Stimulated activated CD4-positive, alpha-beta T cell treated with anti-CD3 and anti-CD28 coated beads, Interleukin-2, amount 100 ng/mL, for 4 hours (primary cell): ENCODE data around the gene TOR1AIP2.

Source experiments
- DNase-seq: peaks from one replicate; pipeline ENCODE4 v3.0.0-alpha.2; 2020; ENCODE audit warnings: low read depth

The TOR1AIP2 gene

DNA sequence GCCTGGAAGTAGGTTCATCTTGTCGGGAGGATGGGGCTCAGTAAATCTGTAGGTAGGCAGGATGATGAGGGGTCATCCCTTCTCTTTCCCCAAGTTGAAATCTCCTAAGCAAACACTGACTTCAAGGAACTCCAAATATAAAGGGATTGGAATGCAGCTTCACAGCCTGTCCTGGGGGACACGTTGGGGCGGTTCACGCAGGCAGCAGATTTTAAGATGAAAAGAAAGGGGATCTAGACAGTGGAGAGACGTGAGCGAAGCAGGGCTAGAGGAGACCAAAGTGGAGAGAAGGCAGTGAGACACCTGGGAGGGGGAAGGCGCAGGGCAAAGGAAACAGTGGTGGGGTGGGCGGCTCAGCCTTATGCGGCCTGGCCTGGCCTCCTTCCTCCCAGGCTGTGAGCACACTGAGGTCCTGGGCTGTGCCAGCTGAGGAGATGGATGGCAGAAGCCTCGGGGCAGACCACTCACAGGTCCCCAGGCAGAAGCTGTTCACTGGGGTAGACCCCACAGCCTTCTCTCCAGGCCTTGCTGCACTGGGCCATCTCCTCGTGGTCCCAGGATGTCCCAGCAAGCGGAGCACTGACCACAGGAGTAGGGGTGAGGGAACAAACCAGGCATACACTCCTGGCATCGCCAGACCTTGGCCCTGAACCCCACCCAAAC lies 51.7 kb downstream of the TOR1AIP2 start:
- no peak for DNase-seq

DNA sequence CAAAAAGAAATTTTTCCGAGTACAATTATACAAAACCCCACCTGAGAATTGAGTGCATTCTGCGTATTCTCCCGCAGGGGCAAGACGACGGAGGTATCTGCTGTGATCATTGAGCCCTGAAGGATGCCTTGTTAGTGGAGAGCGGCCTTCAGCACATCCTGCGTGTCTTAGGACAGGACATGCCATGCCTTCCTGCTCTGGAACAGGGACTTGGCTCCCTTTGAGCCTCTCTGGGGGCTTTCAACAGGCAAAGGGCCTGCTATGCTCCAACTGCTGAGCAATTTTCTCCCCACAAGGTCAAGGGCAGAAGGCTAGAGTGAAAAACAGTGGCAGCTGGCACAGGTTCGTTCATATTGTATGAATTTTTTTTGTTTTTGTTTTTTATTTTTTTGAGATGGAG lies 52.4 kb downstream of the TOR1AIP2 start:
- no peak for DNase-seq

DNA sequence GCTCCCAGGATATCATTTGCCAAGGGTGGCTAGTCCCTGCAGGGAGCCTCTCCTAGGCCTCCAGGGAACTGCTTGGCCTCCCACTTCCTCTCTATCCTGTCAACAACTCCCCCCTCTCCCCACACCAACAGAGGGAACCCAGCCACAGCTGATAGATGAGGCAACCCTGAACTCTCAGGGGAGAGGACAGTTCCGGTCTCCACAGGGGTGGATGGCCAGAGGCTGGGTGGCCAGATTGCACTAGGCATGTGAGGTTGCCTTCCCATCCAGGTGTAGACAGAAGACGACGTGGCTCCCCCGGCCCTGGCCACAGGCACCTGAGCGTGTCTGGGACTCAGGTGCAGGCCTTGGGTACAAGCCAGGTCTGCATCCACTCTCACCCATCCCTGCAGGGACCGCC lies 53.3 kb downstream of the TOR1AIP2 start:
- no peak for DNase-seq

- no peak for DNase-seq
Observed at GRCh38 chr1:179823693-179824092, 53.9 kb downstream of the TOR1AIP2 start.

GRCh38 chr1:179822065-179822464 lies 55.5 kb downstream of the TOR1AIP2 start:
- no peak for DNase-seq

- DNase-seq: no peak
Observed at GRCh38 chr1:179821524-179821923, 56.1 kb downstream of the TOR1AIP2 start.

GRCh38 chr1:179820226-179820970 lies 57.2 kb downstream of the TOR1AIP2 start:
- no peak for DNase-seq

GRCh38 chr1:179818743-179819173 lies 58.8 kb downstream of the TOR1AIP2 start:
- no peak for DNase-seq

- no peak for DNase-seq
Observed at GRCh38 chr1:179818260-179818659, 59.3 kb downstream of the TOR1AIP2 start.

- DNase-seq: no peak
Observed at GRCh38 chr1:179817789-179818188, 59.8 kb downstream of the TOR1AIP2 start.

GRCh38 chr1:179817056-179817455 lies 60.5 kb downstream of the TOR1AIP2 start:
- DNase-seq: no peak

GRCh38 chr1:179816196-179816960 lies 61.2 kb downstream of the TOR1AIP2 start:
- no peak for DNase-seq

- no peak for DNase-seq
Observed at GRCh38 chr1:179815641-179816040, 62.0 kb downstream of the TOR1AIP2 start.

DNA sequence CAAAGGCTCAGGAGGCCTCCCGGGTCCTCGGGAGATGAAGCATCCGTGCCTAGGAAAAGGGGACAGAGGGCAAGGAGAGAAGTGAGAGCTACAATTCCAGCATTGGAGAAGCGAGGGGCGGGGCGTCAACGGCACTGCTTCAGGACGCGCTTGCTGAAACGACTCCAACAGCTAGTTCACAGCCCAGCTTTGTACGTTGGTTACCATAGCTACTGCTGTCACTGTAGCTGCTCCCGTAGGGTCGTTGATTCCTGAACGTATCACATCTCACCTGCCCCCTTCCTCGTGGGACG lies 63.1 kb downstream of the TOR1AIP2 start:
- DNase-seq: no peak

- no peak for DNase-seq
Observed at GRCh38 chr1:179813626-179814545, 63.7 kb downstream of the TOR1AIP2 start.

- DNase-seq: no peak
Observed at GRCh38 chr1:179812501-179813292, 64.9 kb downstream of the TOR1AIP2 start.

DNA sequence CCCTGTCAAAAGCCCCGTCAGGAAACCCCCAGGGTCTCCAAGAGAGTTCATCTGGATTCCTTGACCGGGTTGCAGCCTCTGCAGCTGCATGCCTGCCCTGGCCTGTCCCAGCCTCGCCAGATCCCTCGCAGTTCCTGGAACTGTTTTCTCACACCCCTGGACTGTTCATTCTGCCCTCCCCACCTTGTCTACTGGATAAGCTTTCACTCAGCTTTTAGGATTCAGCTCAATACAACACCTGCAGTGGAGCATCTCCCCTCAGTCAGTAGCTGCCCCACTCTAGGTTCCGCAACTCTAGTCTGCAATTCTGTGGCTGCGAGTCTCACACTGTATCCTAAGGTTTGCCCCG lies 67.3 kb downstream of the TOR1AIP2 start:
- DNase-seq: no peak

GRCh38 chr1:179809506-179810366 lies 67.9 kb downstream of the TOR1AIP2 start:
- DNase-seq: peak; percentile 40

DNA sequence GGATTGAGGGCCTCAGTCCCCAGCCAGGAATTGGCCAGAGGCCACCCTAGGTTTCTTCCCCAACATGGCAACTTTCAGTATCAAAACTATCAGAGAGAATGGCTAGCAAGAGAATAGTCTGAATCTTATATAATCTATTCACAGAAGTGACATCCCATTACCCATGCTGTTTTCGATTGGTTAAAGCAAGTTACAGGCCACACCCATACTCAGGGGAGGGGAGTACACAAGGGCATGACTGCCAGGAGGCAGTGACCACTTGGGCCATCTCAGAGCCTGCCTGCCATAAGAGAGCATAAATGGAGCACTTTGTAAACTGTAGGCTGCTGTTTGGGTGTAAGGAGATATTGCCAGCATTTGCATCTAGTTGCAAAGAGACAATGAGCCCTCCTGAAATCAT lies 69.1 kb downstream of the TOR1AIP2 start:
- no peak for DNase-seq
